CD4-positive, alpha-beta T cell (primary cell): ENCODE measurements around the gene NGDN. TPM values are rescaled to one million over a fixed set of nuclear protein-coding genes. Genes with fewer than 3 reads are reported as not detected.

Source experiments
- ATAC-seq: fragments of 200-7000 bp; cut with Tn5 transposase; one replicate; pipeline ENCODE4 v1.10.0; 2022; ENCODE audit warnings: mild to moderate bottlenecking; ENCODE audit not compliant: poor library complexity
- CTCF ChIA-PET: fragments of 350-600 bp; sonication (Branson Sonifier 250); formaldehyde crosslinking; loops from one replicate; lab custom pipeline; 2021; ENCODE audit warnings: antibody characterized with exemption, inconsistent platforms; lab: Charles Lee
- POLR2A ChIA-PET: fragments of 350-600 bp; sonication (Branson Sonifier 250); formaldehyde crosslinking; loops from one replicate; lab custom pipeline; 2021; ENCODE audit warnings: antibody characterized with exemption, inconsistent platforms; lab: Charles Lee
- DNase-seq, 14 experiments: peaks; one replicate each; pipeline ENCODE4 v3.0.0-alpha.2; 2013 to 2020; ENCODE audit warnings: mixed read lengths in 2 of 14
- H3K27ac ChIP-seq, 2 donors: one replicate each; pipeline versions ENCODE4 v1.5.1 to v1.7.0; 2013; ENCODE audit warnings: low read length in 2 of 2, low read depth in 1 of 2, mild to moderate bottlenecking in 1 of 2
- H3K27me3 ChIP-seq, 2 experiments: 1 replicate in 1 of 2; 2 replicates in 1 of 2; pipeline versions ENCODE4 v1.6.1 to v1.7.0; 2013; ENCODE audit warnings: low read length in 2 of 2, control low read depth in 1 of 2, mild to moderate bottlenecking in 1 of 2, moderate library complexity in 1 of 2; ENCODE audit not compliant: insufficient read depth in 2 of 2, control insufficient read depth in 1 of 2
- H3K36me3 ChIP-seq: one replicate; pipeline ENCODE4 v1.6.1; 2013; ENCODE audit warnings: low read length, control low read depth; ENCODE audit not compliant: insufficient read depth
- H3K4me1 ChIP-seq: one replicate; pipeline ENCODE4 v1.6.1; 2013; ENCODE audit warnings: low read length, control low read depth; ENCODE audit not compliant: insufficient read depth
- H3K4me3 ChIP-seq: one replicate; pipeline ENCODE4 v1.5.1; 2013; ENCODE audit warnings: mild to moderate bottlenecking, low read length, moderate library complexity
- H3K9me3 ChIP-seq, 2 experiments: 1 replicate in 1 of 2; 2 replicates in 1 of 2; pipeline versions ENCODE4 v1.6.1 to v1.7.0; 2013; ENCODE audit warnings: low read length in 2 of 2, mild to moderate bottlenecking in 2 of 2, control low read depth in 1 of 2, moderate library complexity in 1 of 2; ENCODE audit not compliant: control insufficient read depth in 1 of 2, insufficient read depth in 1 of 2
- H3K27ac Mint-ChIP-seq: one replicate; pipeline ENCODE4 v1.8.0; 2020; ENCODE audit warnings: mixed read lengths
- H3K27me3 Mint-ChIP-seq: one replicate; pipeline ENCODE4 v1.8.0; 2021; ENCODE audit warnings: mixed read lengths
- H3K36me3 Mint-ChIP-seq: one replicate; pipeline ENCODE4 v1.8.0; 2021; ENCODE audit warnings: low read depth, mixed read lengths
- H3K4me1 Mint-ChIP-seq: one replicate; pipeline ENCODE4 v1.8.0; 2021; ENCODE audit warnings: low read depth, mixed read lengths
- H3K4me3 Mint-ChIP-seq: one replicate; pipeline ENCODE4 v1.8.0; 2020; ENCODE audit warnings: mild to moderate bottlenecking, mixed read lengths
- H3K9me3 Mint-ChIP-seq: one replicate; pipeline ENCODE4 v1.8.0; 2020; ENCODE audit warnings: mixed read lengths
- intact Hi-C, 2 experiments: fragments of 100-400 bp; cut with DNase I in 1 of 2; cut with micrococcal nuclease in 1 of 2; formaldehyde crosslinking; loops; one replicate each; pipeline versions ENCODE4 v1.15.1 to v1.9.0; 2023 to 2025; cut with DNase I, micrococcal nuclease
- total RNA-seq, 174 experiments: library from RNA in 2 of 174; stranded (reverse) in 2 of 174; gene quantifications; one replicate each; pipeline ENCODE4 v1.2.3 and lab custom pipeline; 2021 to 2026
- TF ChIP-seq, protein P1 (sequence below): fragments of 200-600 bp; IDR thresholded peaks from one replicate; pipeline ENCODE4 v1.8.0; 2022; ENCODE audit warnings: antibody characterized with exemption, mild to moderate bottlenecking

The NGDN gene
- total RNA-seq, 2 experiments from 2014 or later = 146 to 149 TPM

DNA sequence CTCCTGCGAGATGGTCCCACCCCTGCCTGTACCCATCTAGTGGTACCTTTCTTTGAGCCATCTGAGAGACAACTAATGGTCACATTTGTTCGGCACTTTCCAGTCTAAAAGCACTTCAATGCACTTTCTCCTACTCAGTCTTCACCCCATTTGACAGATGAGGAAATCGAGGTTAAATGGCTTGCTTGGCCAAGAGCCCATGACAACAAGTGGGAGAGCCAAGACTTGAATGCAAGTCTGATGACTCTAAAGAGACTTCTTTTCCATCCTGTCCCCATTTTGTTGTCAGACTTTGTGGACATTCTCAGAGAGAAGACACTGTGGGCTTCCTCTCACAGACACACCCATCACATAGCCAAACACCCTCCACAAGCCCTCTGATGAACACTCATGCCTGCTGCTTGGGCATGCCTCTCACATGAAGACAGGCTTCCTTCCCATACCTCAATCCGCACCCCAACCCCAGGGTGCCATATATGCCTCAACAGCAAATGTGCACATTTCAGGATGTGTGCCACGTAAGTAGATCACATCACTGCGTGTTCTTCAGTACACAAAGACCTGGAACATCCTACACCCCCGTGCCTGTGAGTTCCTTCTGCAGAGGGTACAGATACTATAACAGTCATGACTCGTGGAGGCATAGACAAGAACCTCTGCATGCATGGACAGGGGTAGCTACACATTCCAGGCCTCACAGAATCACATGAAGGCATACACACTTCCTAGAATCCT, 34.8 kb upstream of the NGDN start:
- Mint-ChIP-seq H3K27me3 (peaks cover 17% of the 10 kb centered on the region), H3K4me1 (peaks cover 7% of the 10 kb centered on the region), H3K4me3 (no peak overlapping the region), H3K9me3 (no peaks in the 10 kb centered on the region), H3K36me3 (no peaks in the 10 kb centered on the region), H3K27ac (no peak overlapping the region)
- ChIA-PET POLR2A (no interaction called here), CTCF (no interaction called here)
- DNase-seq (no peak), ATAC-seq (no peak)
- Histone ChIP-seq H3K27ac (no peak overlapping the region), H3K9me3 (no peaks in the 10 kb centered on the region), H3K4me1 (no peaks in the 10 kb centered on the region), H3K27me3 (no peaks in the 10 kb centered on the region), H3K4me3 (no peak overlapping the region), H3K36me3 (no peaks in the 10 kb centered on the region)
- TF ChIP-seq, protein P1, sequence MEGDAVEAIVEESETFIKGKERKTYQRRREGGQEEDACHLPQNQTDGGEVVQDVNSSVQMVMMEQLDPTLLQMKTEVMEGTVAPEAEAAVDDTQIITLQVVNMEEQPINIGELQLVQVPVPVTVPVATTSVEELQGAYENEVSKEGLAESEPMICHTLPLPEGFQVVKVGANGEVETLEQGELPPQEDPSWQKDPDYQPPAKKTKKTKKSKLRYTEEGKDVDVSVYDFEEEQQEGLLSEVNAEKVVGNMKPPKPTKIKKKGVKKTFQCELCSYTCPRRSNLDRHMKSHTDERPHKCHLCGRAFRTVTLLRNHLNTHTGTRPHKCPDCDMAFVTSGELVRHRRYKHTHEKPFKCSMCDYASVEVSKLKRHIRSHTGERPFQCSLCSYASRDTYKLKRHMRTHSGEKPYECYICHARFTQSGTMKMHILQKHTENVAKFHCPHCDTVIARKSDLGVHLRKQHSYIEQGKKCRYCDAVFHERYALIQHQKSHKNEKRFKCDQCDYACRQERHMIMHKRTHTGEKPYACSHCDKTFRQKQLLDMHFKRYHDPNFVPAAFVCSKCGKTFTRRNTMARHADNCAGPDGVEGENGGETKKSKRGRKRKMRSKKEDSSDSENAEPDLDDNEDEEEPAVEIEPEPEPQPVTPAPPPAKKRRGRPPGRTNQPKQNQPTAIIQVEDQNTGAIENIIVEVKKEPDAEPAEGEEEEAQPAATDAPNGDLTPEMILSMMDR = no peak
- intact Hi-C loops = no loop called here

DNA sequence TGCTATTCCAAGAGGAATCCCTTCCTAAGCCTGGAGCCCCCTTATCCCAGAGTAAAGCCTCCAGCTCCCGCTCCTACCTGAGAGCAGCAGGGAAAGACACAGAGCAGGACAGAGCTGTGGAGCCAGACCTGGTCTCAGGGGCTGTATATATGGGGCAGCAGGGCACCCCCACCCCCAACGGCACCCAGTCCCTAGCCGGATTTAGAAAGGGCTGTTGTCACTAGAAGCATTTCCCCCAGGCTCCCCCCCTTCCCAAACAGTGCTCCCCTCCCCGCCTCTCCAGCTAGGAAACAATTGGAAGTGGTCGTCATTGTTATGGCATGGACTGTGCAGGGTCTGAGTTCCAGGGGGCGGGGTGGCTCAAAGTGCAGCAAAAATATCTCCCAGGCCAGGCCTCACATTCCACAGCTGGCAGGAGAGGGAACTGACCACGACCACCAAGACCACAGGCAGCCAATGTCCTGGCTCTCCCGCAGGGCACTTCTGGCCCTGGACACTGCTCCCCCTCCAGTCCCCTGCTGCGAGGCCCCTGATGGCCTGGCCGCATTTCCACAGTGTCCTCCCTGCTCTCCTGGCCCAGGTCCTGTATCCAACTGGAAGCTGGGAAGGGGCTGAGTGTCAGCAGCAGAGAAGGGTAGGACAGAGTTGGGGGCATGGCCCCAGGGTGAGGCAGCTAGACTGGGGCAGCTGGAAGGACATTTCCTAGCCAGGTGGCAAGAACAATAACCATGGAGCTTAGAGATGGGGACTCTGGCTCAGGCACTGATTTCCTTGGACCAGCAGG, 33.8 kb upstream of the NGDN start, which contains the start of gene MYH7:
Gene MYH7, minus strand, starts transcription at position 118 of the 784 bp plus-strand sequence. CDS start 1,928 bp downstream, outside the sequence.
- no peak within 1 kb of the TSS for H3K27ac Mint-ChIP-seq
- H3K36me3 Mint-ChIP-seq = no peaks in the 10 kb centered on the region
- POLR2A ChIA-PET = no interaction called here
- no peak within 1 kb of the TSS for H3K4me3 Mint-ChIP-seq
- no peaks in the 10 kb centered on the region for H3K9me3 Mint-ChIP-seq
- no peak for DNase-seq
- TF ChIP-seq, protein P1 = no peak
- H3K27me3 Mint-ChIP-seq = peaks cover 16% of the 10 kb centered on the region
- Histone ChIP-seq H3K27me3 (no peaks in the 10 kb centered on the region), H3K4me3 (no peak within 1 kb of the TSS), H3K9me3 (no peaks in the 10 kb centered on the region), H3K27ac (no peak within 1 kb of the TSS), H3K4me1 (no peaks in the 10 kb centered on the region), H3K36me3 (no peaks in the 10 kb centered on the region)
- peaks cover 7% of the 10 kb centered on the region for H3K4me1 Mint-ChIP-seq
- intact Hi-C loops = no loop called here
- no peak for ATAC-seq
- CTCF ChIA-PET = no interaction called here

DNA sequence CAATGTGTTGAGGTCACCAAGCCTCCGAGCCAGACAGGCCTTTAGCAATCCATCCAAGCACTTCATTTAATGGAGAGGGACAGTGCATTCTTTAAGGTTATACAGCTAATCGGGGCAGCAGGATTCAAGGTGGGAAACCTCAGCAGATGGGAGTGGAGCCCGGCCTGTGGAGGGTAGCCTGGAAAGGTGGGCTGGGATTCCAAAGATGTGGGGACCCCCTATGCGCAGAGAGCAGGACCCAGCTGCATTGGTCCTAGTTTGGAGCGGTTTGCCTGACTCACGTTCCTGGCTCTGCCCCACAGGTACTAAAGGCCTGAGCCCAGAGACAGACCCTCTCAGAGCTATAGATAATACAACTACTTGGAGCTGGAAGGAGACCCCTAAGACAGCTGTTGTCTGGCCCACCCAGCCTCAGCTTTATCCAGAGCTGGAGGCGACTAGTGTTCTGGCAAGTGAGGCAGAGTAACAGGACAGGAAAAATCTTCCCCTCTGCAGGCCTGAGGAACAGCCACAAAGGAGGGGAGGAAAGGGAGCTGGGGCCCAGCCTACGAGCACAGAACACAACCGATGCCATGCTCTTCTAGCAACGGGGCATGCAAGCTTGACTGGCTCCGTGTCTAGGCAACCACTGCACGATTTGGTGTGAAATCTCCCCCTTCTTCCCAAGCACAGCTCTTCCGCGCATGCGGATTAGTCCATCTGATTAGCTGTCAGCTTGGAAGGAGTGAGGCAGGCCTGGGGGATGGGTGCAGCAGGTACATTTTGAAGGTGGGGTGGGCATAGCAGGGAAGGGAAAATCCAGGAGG, 33.0 kb upstream of the NGDN start:
- ChIA-PET POLR2A (no interaction called here), CTCF (interaction anchor here (0.6 kb wide), 1 partner anchor 137 kb away, joined by 3 read pairs; no protein-coding TSS in a partner anchor)
- Histone ChIP-seq H3K4me1 (no peaks in the 10 kb centered on the region), H3K27me3 (no peaks in the 10 kb centered on the region), H3K4me3 (no peak overlapping the region), H3K27ac (no peak overlapping the region), H3K36me3 (no peaks in the 10 kb centered on the region), H3K9me3 (no peaks in the 10 kb centered on the region)
- H3K27me3 Mint-ChIP-seq = peaks cover 16% of the 10 kb centered on the region
- no peak overlapping the region for H3K4me3 Mint-ChIP-seq
- no peak for ATAC-seq
- TF ChIP-seq, protein P1 = no peak
- intact Hi-C loops = no loop called here
- no peak overlapping the region for H3K27ac Mint-ChIP-seq
- H3K9me3 Mint-ChIP-seq = no peaks in the 10 kb centered on the region
- peaks cover 7% of the 10 kb centered on the region for H3K4me1 Mint-ChIP-seq
- no peaks in the 10 kb centered on the region for H3K36me3 Mint-ChIP-seq
- DNase-seq = no peak
